ENCODE data around the gene SCP2.

Gene SCP2

GRCh38 chr1:53044926-53045325, 117.8 kb downstream of the SCP2 start:
- Histone ChIP-seq H3K27me3 (ENCODE audit: insufficient read depth, low read length) (no peaks in the 10 kb centered on the region), H3K27ac (ENCODE audit: low read depth, low read length, poor library complexity, severe bottlenecking) (no peak overlapping the region), H3K4me1 (ENCODE audit: insufficient read depth, low read length, severe bottlenecking) (no peaks in the 10 kb centered on the region), H3K9me3 (ENCODE audit: low read length) (no peaks in the 10 kb centered on the region), H3K36me3 (ENCODE audit: insufficient read depth, low read length) (peaks cover 16% of the 10 kb centered on the region; the same call in 1 of the 2 replicates), H4K20me1 (ENCODE audit: insufficient read depth, low read length) (no peaks in the 10 kb centered on the region), H3K9ac (ENCODE audit: low read length) (no peak overlapping the region), H2AFZ (ENCODE audit: low read length) (no peak overlapping the region), H3K4me2 (ENCODE audit: low read length) (no peak overlapping the region), H3F3A (ENCODE audit: insufficient read depth, low read length) (no peaks in the 10 kb centered on the region), H3K79me2 (ENCODE audit: insufficient read depth, low read length) (no peaks in the 10 kb centered on the region), H3K4me3 (ENCODE audit: low read depth, low read length, poor library complexity, severe bottlenecking) (no peak overlapping the region), H3K9me2 (ENCODE audit: low read depth, low read length) (no peaks in the 10 kb centered on the region)
- no peak for TF ChIP-seq EZH2 (IDR thresholded peaks at IDR 0.05; ENCODE audit: borderline replicate concordance, low read length)
- TF ChIP-seq CTCF (IDR thresholded peaks at IDR 0.05; ENCODE audit: low read length): no peak

GRCh38 chr1:53046930-53047329, 119.9 kb downstream of the SCP2 start:
- Histone ChIP-seq H3F3A (ENCODE audit: insufficient read depth, low read length) (no peaks in the 10 kb centered on the region), H4K20me1 (ENCODE audit: insufficient read depth, low read length) (no peaks in the 10 kb centered on the region), H3K9me2 (ENCODE audit: low read depth, low read length) (no peaks in the 10 kb centered on the region), H3K27ac (ENCODE audit: low read depth, low read length, poor library complexity, severe bottlenecking) (no peak overlapping the region), H2AFZ (ENCODE audit: low read length) (no peak overlapping the region), H3K27me3 (ENCODE audit: insufficient read depth, low read length) (no peaks in the 10 kb centered on the region), H3K9ac (ENCODE audit: low read length) (no peak overlapping the region), H3K79me2 (ENCODE audit: insufficient read depth, low read length) (no peaks in the 10 kb centered on the region), H3K9me3 (ENCODE audit: low read length) (no peaks in the 10 kb centered on the region), H3K36me3 (ENCODE audit: insufficient read depth, low read length) (peaks cover 16% of the 10 kb centered on the region; the same call in 1 of the 2 replicates), H3K4me1 (ENCODE audit: insufficient read depth, low read length, severe bottlenecking) (no peaks in the 10 kb centered on the region), H3K4me3 (ENCODE audit: low read depth, low read length, poor library complexity, severe bottlenecking) (no peak overlapping the region), H3K4me2 (ENCODE audit: low read length) (no peak overlapping the region)
- TF ChIP-seq EZH2 (IDR thresholded peaks at IDR 0.05; ENCODE audit: borderline replicate concordance, low read length): no peak
- no peak for TF ChIP-seq CTCF (IDR thresholded peaks at IDR 0.05; ENCODE audit: low read length)

- no peaks in the 10 kb centered on the region for H3K27me3 ChIP-seq (ENCODE audit: insufficient read depth, low read length)
- H3K79me2 ChIP-seq (ENCODE audit: insufficient read depth, low read length): no peaks in the 10 kb centered on the region
- no peak overlapping the region for H3K27ac ChIP-seq (ENCODE audit: low read depth, low read length, poor library complexity, severe bottlenecking)
- no peak overlapping the region for H3K4me2 ChIP-seq (ENCODE audit: low read length)
- no peak overlapping the region for H3K4me3 ChIP-seq (ENCODE audit: low read depth, low read length, poor library complexity, severe bottlenecking)
- no peaks in the 10 kb centered on the region for H3K9me3 ChIP-seq (ENCODE audit: low read length)
- H3K9ac ChIP-seq (ENCODE audit: low read length): no peak overlapping the region
- TF ChIP-seq EZH2 (IDR thresholded peaks at IDR 0.05; ENCODE audit: borderline replicate concordance, low read length) (no peak), CTCF (IDR thresholded peaks at IDR 0.05; ENCODE audit: low read length) (no peak)
- no peaks in the 10 kb centered on the region for H4K20me1 ChIP-seq (ENCODE audit: insufficient read depth, low read length)
- H2AFZ ChIP-seq (ENCODE audit: low read length): no peak overlapping the region
- no peaks in the 10 kb centered on the region for H3F3A ChIP-seq (ENCODE audit: insufficient read depth, low read length)
- H3K9me2 ChIP-seq (ENCODE audit: low read depth, low read length): no peaks in the 10 kb centered on the region
- H3K36me3 ChIP-seq (ENCODE audit: insufficient read depth, low read length): peaks cover 16% of the 10 kb centered on the region; the same call in 1 of the 2 replicates
- H3K4me1 ChIP-seq (ENCODE audit: insufficient read depth, low read length, severe bottlenecking): no peaks in the 10 kb centered on the region
These were observed 121.0 kb downstream of the SCP2 start for GRCh38 chr1:53047737-53048736.
